ENCODE measurements around the gene ZNF117. TPM values are rescaled to one million over a fixed set of nuclear protein-coding genes. Genes with fewer than 3 reads are reported as not detected.
"Not testable (repeated sequence)": the region's sequence is repeated elsewhere in the genome, so short reads cannot be mapped to it uniquely, and the experiment has no call there.

The ZNF117 gene
- total and polyA plus RNA-seq, 10 of the 15 experiments (the other 5 are each of a cell fraction or from before 2014, with no cell fraction given), result 1.4 to 15.3 (median 7.6) TPM

DNA sequence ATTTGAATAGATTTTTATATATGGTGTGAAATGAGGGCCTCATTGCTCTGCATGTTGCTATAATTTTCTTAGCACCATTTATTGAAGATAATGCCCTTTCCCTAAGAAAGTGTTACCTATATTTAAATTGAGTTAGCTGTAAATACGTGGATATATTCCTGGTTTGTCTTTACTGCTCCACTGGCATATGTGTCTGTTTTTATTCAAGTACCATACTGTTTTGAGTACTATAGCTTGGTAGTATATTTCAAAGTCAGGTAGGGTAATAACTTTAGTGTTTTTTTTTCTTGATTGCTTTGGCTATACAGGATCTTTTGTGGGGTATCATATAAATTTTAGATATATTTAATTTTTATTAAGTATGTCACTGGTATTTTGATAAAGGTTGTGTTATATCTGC is 56.4 kb downstream of the ZNF117 start:
- H3K27ac ChIP-seq (ENCODE audit: control insufficient read depth, insufficient read depth), result no peak overlapping the region
- H3K9ac ChIP-seq (ENCODE audit: control insufficient read depth, insufficient read depth, low read length), result no peak overlapping the region
- no peaks in the 10 kb centered on the region for H3K79me2 ChIP-seq (ENCODE audit: control insufficient read depth, insufficient read depth, low read length)
- no TSS peak for BruUV-seq (replicated peaks)
- ChIA-PET SMC1A (ENCODE audit: uncharacterized antibody, unreplicated experiment) (no interaction called here), RAD21 (ENCODE audit: unreplicated experiment) (no interaction called here), POLR2A (no interaction called here), CTCF (no interaction called here)
- H2AFZ ChIP-seq (ENCODE audit: control insufficient read depth, low read depth, low read length), result no peak overlapping the region
- no peaks in the 10 kb centered on the region for H3K36me3 ChIP-seq (ENCODE audit: control insufficient read depth in 2 of 2, insufficient read depth in 2 of 2, low read length in 1 of 2)
- H4K20me1 ChIP-seq (ENCODE audit: control insufficient read depth, insufficient read depth), result no peaks in the 10 kb centered on the region
- intact Hi-C loops (cut with micrococcal nuclease; ENCODE audit: unreplicated experiment) (no loop called here), in situ Hi-C loops (cut with MboI) (no loop called here)
- FAIRE-seq, result no peak
- no peak overlapping the region for H3K4me3 ChIP-seq
- DNase-seq (ENCODE audit: low read depth, low spot score), result no peak
- H3K27me3 ChIP-seq (replicated peaks in 1 of 2; ENCODE audit: control insufficient read depth in 2 of 2, insufficient read depth in 2 of 2, low read length in 1 of 2), result no peaks in the 10 kb centered on the region
- no peaks in the 10 kb centered on the region for H3K4me1 ChIP-seq (ENCODE audit: control insufficient read depth, insufficient read depth, low read length)
- H3K9me3 ChIP-seq (replicated peaks; ENCODE audit: control insufficient read depth, insufficient read depth, low read length), result peaks cover 2% of the 10 kb centered on the region
- ATAC-seq, result no peak
- WGBS (ENCODE audit: insufficient coverage, insufficient replicate concordance, low lambda C conversion rate, missing lambda C conversion rate), result 83% methylated on average over 1 of the region's 1 CpG
- TF ChIP-seq STAT1 (conservative IDR thresholded peaks at IDR 0.05) (no peak), NBN (IDR thresholded peaks at IDR 0.05) (no peak), CREM (IDR thresholded peaks at IDR 0.05; ENCODE audit: low read depth) (no peak), RUNX3 (IDR thresholded peaks at IDR 0.05; ENCODE audit: low read length) (no peak), SMAD1 (IDR thresholded peaks at IDR 0.05; ENCODE audit: low read depth, partially characterized antibody) (no peak), TCF7 (IDR thresholded peaks at IDR 0.05; ENCODE audit: borderline replicate concordance) (no peak), MEF2B (IDR thresholded peaks at IDR 0.05; ENCODE audit: partially characterized antibody, poor library complexity, severe bottlenecking) (no peak), CREB1 (IDR thresholded peaks at IDR 0.05; ENCODE audit: low read depth) (no peak), JUNB (IDR thresholded peaks at IDR 0.05) (no peak), SRF (IDR thresholded peaks at IDR 0.05; ENCODE audit: low read depth in 2 of 2, low read length in 2 of 2) (no peak)
- TF ChIP-seq, protein P1, sequence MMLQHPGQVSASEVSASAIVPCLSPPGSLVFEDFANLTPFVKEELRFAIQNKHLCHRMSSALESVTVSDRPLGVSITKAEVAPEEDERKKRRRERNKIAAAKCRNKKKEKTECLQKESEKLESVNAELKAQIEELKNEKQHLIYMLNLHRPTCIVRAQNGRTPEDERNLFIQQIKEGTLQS (IDR thresholded peaks at IDR 0.05; ENCODE audit: borderline replicate concordance, extremely low read depth, low read depth, low read length), result no peak
- TF ChIP-seq, protein P2, sequence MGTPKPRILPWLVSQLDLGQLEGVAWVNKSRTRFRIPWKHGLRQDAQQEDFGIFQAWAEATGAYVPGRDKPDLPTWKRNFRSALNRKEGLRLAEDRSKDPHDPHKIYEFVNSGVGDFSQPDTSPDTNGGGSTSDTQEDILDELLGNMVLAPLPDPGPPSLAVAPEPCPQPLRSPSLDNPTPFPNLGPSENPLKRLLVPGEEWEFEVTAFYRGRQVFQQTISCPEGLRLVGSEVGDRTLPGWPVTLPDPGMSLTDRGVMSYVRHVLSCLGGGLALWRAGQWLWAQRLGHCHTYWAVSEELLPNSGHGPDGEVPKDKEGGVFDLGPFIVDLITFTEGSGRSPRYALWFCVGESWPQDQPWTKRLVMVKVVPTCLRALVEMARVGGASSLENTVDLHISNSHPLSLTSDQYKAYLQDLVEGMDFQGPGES (IDR thresholded peaks at IDR 0.05), result no peak
- TF ChIP-seq, protein P3, sequence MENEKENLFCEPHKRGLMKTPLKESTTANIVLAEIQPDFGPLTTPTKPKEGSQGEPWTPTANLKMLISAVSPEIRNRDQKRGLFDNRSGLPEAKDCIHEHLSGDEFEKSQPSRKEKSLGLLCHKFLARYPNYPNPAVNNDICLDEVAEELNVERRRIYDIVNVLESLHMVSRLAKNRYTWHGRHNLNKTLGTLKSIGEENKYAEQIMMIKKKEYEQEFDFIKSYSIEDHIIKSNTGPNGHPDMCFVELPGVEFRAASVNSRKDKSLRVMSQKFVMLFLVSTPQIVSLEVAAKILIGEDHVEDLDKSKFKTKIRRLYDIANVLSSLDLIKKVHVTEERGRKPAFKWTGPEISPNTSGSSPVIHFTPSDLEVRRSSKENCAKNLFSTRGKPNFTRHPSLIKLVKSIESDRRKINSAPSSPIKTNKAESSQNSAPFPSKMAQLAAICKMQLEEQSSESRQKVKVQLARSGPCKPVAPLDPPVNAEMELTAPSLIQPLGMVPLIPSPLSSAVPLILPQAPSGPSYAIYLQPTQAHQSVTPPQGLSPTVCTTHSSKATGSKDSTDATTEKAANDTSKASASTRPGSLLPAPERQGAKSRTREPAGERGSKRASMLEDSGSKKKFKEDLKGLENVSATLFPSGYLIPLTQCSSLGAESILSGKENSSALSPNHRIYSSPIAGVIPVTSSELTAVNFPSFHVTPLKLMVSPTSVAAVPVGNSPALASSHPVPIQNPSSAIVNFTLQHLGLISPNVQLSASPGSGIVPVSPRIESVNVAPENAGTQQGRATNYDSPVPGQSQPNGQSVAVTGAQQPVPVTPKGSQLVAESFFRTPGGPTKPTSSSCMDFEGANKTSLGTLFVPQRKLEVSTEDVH (IDR thresholded peaks at IDR 0.05; ENCODE audit: low read depth, partially characterized antibody), result no peak
- no peak overlapping the region for H3K4me2 ChIP-seq (ENCODE audit: control insufficient read depth, insufficient read depth)

DNA sequence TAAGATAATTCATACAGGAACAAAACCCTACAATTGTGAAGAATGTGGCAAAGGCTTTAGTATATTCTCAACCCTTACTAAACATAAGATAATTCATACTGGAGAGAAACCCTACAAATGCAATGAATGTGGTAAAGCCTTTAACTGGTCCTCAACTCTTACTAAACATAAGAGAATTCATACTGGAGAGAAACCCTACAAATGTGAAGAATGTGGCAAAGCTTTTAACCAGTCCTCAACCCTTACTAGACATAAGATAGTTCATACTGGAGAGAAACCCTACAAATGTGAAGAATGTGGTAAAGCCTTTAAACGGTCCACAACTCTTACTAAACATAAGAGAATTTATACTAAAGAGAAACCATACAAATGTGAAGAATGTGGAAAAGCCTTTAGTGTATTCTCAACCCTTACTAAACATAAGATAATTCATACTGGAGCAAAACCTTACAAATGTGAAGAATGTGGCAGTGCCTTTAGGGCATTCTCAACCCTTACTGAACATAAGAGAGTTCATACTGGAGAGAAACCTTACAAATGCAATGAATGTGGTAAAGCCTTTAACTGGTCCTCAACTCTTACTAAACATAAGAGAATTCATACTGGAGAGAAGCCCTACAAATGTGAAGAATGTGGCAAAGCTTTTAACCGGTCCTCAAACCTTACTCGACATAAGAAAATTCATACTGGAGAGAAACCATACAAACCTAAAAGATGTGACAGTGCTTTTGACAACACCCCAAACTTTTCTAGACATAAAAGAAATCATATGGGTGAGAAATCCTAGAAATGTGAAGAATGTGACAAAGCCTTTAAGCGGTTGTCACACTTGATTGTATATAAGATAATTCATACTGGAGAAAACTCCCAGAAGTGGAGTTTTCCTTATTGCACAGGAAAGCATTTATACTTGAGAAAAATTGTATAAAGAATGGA is 62.3 kb downstream of the ZNF117 start:
- RAD21 ChIA-PET (ENCODE audit: unreplicated experiment); BruUV-seq (replicated peaks): not testable (repeated sequence)
- WGBS (ENCODE audit: insufficient coverage, insufficient replicate concordance, low lambda C conversion rate, missing lambda C conversion rate), result 95% methylated on average over 4 of the region's 4 CpGs

More for the DNA sequence above, 62.3 kb downstream of the ZNF117 start:
- H2AFZ ChIP-seq (ENCODE audit: control insufficient read depth, low read depth, low read length); intact Hi-C loops (cut with micrococcal nuclease; ENCODE audit: unreplicated experiment); H4K20me1 ChIP-seq (ENCODE audit: control insufficient read depth, insufficient read depth); H3K79me2 ChIP-seq (ENCODE audit: control insufficient read depth, insufficient read depth, low read length); POLR2A ChIA-PET; H3K9ac ChIP-seq (ENCODE audit: control insufficient read depth, insufficient read depth, low read length); H3K4me2 ChIP-seq (ENCODE audit: control insufficient read depth, insufficient read depth); ATAC-seq; H3K4me1 ChIP-seq (ENCODE audit: control insufficient read depth, insufficient read depth, low read length); H3K4me3 ChIP-seq; H3K27me3 ChIP-seq (replicated peaks in 1 of 2; ENCODE audit: control insufficient read depth in 2 of 2, insufficient read depth in 2 of 2, low read length in 1 of 2); in situ Hi-C loops (cut with MboI); DNase-seq (ENCODE audit: low read depth, low spot score); H3K27ac ChIP-seq (ENCODE audit: control insufficient read depth, insufficient read depth): not testable (repeated sequence)
- ChIA-PET SMC1A (ENCODE audit: uncharacterized antibody, unreplicated experiment) (interaction anchor here (0.8 kb wide), 1 partner anchor 13 kb away, joined by 3 read pairs; no protein-coding TSS in a partner anchor), CTCF (interaction anchor here (0.6 kb wide), 1 partner anchor 12 kb away, joined by 3 read pairs; no protein-coding TSS in a partner anchor)
- H3K36me3 ChIP-seq (ENCODE audit: control insufficient read depth in 2 of 2, insufficient read depth in 2 of 2, low read length in 1 of 2), result peaks cover 0 to 19% of the 10 kb centered on the region in 2 experiments; a peak in 3 of 4 replicates
- peak; percentile 18 for FAIRE-seq
- peaks cover 25% of the 10 kb centered on the region for H3K9me3 ChIP-seq (replicated peaks; ENCODE audit: control insufficient read depth, insufficient read depth, low read length)
